ENCODE results near the gene PHLDB1. TPM values are rescaled to one million over a fixed set of nuclear protein-coding genes. Genes with fewer than 3 reads are reported as not detected.

The PHLDB1 gene
- polyA plus RNA-seq, 2 of the 4 experiments (the other 2 are of a cell fraction) = 5.9 to 20.0 TPM

- Histone ChIP-seq H3K9me3 (no peaks in the 10 kb centered on the region), H3K4me1 (no peaks in the 10 kb centered on the region), H3K4me3 (no peak overlapping the region), H3K4me2 (no peak overlapping the region), H3K27ac (no peak overlapping the region)
- DNase-seq (ENCODE audit: low read depth in 1 of 2, low spot score in 1 of 2) (no peak), FAIRE-seq (no peak), ATAC-seq (no peak)
- ChIA-PET CTCF (interaction anchor here (0.6 to 0.9 kb wide), 2 partner anchors 11 to 54 kb away, joined by 3 read pairs; no protein-coding TSS in a partner anchor), POLR2A (no interaction called here)
- TF ChIP-seq SREBF2 (IDR thresholded peaks at IDR 0.05) (no peak), KDM1A (IDR thresholded peaks at IDR 0.05; ENCODE audit: low read depth) (no peak), HES2 (IDR thresholded peaks at IDR 0.05) (no peak), HOXA7 (CRISPR knock-in tag; IDR thresholded peaks at IDR 0.05) (no peak), ELK1 (IDR thresholded peaks at IDR 0.05; ENCODE audit: low read depth, low read length) (no peak), PHF8 (IDR thresholded peaks at IDR 0.05; ENCODE audit: borderline replicate concordance, low read depth) (no peak), ATOH8 (CRISPR knock-in tag; IDR thresholded peaks at IDR 0.05; ENCODE audit: low read depth) (no peak), ZFP36 (IDR thresholded peaks at IDR 0.05; ENCODE audit: borderline replicate concordance, partially characterized antibody) (no peak), MAFK (IDR thresholded peaks at IDR 0.05; ENCODE audit: partially characterized antibody) (no peak), EHMT2 (IDR thresholded peaks at IDR 0.05; ENCODE audit: low read depth) (no peak)
- WGBS (ENCODE audit: missing lambda C conversion rate) = 78% methylated on average over 3 of the region's 3 CpGs
Measured at GRCh38 chr11:118651820-118652219, 44.4 kb downstream of the PHLDB1 start.

- Histone ChIP-seq H3K4me1 (no peaks in the 10 kb centered on the region), H3K4me2 (no peak overlapping the region), H3K4me3 (no peak overlapping the region), H3K27ac (no peak overlapping the region), H3K9me3 (no peaks in the 10 kb centered on the region)
- ATAC-seq = no peak; a peak in 1 of 6 replicates
- ChIA-PET POLR2A (no interaction called here), CTCF (interaction anchor here (0.7 kb wide), 1 partner anchor 47 kb away, joined by 3 read pairs; no protein-coding TSS in a partner anchor)
- no peak for DNase-seq (ENCODE audit: low read depth in 1 of 2, low spot score in 1 of 2)
- FAIRE-seq = no peak
- no peak for TF ChIP-seq HOXA7 (CRISPR knock-in tag; IDR thresholded peaks at IDR 0.05)
- TF ChIP-seq RNF2 (IDR thresholded peaks at IDR 0.05; ENCODE audit: borderline replicate concordance, low read depth) = no peak
- TF ChIP-seq TFCP2L1 (CRISPR knock-in tag; IDR thresholded peaks at IDR 0.05) = no peak
- no peak for TF ChIP-seq NPAS2 (CRISPR knock-in tag; IDR thresholded peaks at IDR 0.05; ENCODE audit: borderline replicate concordance)
- no peak for TF ChIP-seq NR3C1 (IDR thresholded peaks at IDR 0.05)
- WGBS (ENCODE audit: missing lambda C conversion rate) = 81% methylated on average over 4 of the region's 4 CpGs
Measured at GRCh38 chr11:118652681-118653181, 45.3 kb downstream of the PHLDB1 start.

- ChIA-PET CTCF (interaction anchor here (10.7 kb wide), 1 partner anchor 47 kb away, joined by 90 read pairs; the partner anchor contains the start of gene PHLDB1), POLR2A (no interaction called here)
- Histone ChIP-seq H3K27ac (no peak overlapping the region), H3K9me3 (no peaks in the 10 kb centered on the region), H3K4me3 (no peak overlapping the region), H3K4me1 (no peaks in the 10 kb centered on the region), H3K4me2 (no peak overlapping the region)
- ATAC-seq = no peak
- DNase-seq (ENCODE audit: low read depth in 1 of 2, low spot score in 1 of 2) = no peak
- 89% methylated on average over 8 of the region's 8 CpGs for WGBS (ENCODE audit: missing lambda C conversion rate)
- no peak for TF ChIP-seq RCOR1 (IDR thresholded peaks at IDR 0.05; ENCODE audit: low read depth, low read length)
- no peak for TF ChIP-seq GATA3 (IDR thresholded peaks at IDR 0.05; ENCODE audit: borderline replicate concordance)
- no peak for TF ChIP-seq PHF8 (IDR thresholded peaks at IDR 0.05; ENCODE audit: borderline replicate concordance, low read depth)
- TF ChIP-seq JUN (IDR thresholded peaks at IDR 0.05) = no peak
- no peak for TF ChIP-seq RNF2 (IDR thresholded peaks at IDR 0.05; ENCODE audit: borderline replicate concordance, low read depth)
- TF ChIP-seq MYC (IDR thresholded peaks at IDR 0.05; ENCODE audit: borderline replicate concordance, low read length) = no peak
- TF ChIP-seq TP53 (CRISPR knock-in tag; IDR thresholded peaks at IDR 0.05) = no peak
- TF ChIP-seq EHMT2 (IDR thresholded peaks at IDR 0.05; ENCODE audit: low read depth) = no peak
- TF ChIP-seq E2F6 (IDR thresholded peaks at IDR 0.05; ENCODE audit: borderline replicate concordance, low read depth) = no peak
- TF ChIP-seq ZFP36 (IDR thresholded peaks at IDR 0.05; ENCODE audit: borderline replicate concordance, partially characterized antibody) = no peak
- no peak for TF ChIP-seq MAZ (IDR thresholded peaks at IDR 0.05; ENCODE audit: borderline replicate concordance, low read depth, low read length)
- TF ChIP-seq HMGXB4 (CRISPR knock-in tag; IDR thresholded peaks at IDR 0.05; ENCODE audit: borderline replicate concordance) = no peak
- TF ChIP-seq EP300 (IDR thresholded peaks at IDR 0.05) = no peak
- TF ChIP-seq HDAC2 (IDR thresholded peaks at IDR 0.05) = no peak
- no peak for TF ChIP-seq SMC3 (IDR thresholded peaks at IDR 0.05)
- no peak for FAIRE-seq
Measured at GRCh38 chr11:118653684-118654390, 46.4 kb downstream of the PHLDB1 start.
